Ovary (tissue), 3 donors: ENCODE measurements around the gene SPATA6L.

Experiments
- EP300 ChIP-seq: sonication (generic); formaldehyde crosslinking; IDR thresholded peaks from one replicate; pipeline ENCODE4 v1.6.1; 2017; ENCODE audit warnings: antibody characterized with exemption
- POLR2A ChIP-seq: fragments of 450-650 bp; IDR thresholded peaks from one replicate; pipeline ENCODE4 v1.6.1; 2017; ENCODE audit warnings: antibody characterized with exemption, mild to moderate bottlenecking, moderate library complexity
- TF ChIP-seq, protein P1 (sequence below), 3 donors: fragments of 450-650 bp in 2 of 3; fragments of 200-600 bp in 1 of 3; IDR thresholded peaks; one replicate each; pipeline versions ENCODE4 v1.5.1 to v1.8.0; 2016 to 2022; ENCODE audit warnings: antibody characterized with exemption in 3 of 3, mild to moderate bottlenecking in 1 of 3
- donor health status: DM: no; HTN: no; CAD: no.

DNA sequence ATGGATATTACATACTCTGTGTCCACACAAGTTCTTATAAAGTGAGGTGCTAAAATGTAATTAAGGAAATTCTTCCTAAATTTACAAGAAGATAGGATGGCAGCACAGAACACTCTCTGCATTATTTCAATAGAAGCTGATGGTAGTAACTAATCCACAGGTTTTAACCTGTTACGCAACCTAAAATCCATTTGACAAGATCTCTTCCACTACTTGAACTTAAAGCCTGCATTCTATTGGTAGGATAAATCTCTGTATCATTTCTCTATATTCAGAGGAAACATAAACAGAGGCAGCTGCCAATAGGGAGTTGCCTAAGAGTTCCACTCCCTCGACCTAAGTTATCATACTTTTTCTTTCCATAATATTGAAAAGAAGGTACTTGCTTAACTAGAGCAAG lies 34.7 kb upstream of the SPATA6L start:
- TF ChIP-seq, protein P1, sequence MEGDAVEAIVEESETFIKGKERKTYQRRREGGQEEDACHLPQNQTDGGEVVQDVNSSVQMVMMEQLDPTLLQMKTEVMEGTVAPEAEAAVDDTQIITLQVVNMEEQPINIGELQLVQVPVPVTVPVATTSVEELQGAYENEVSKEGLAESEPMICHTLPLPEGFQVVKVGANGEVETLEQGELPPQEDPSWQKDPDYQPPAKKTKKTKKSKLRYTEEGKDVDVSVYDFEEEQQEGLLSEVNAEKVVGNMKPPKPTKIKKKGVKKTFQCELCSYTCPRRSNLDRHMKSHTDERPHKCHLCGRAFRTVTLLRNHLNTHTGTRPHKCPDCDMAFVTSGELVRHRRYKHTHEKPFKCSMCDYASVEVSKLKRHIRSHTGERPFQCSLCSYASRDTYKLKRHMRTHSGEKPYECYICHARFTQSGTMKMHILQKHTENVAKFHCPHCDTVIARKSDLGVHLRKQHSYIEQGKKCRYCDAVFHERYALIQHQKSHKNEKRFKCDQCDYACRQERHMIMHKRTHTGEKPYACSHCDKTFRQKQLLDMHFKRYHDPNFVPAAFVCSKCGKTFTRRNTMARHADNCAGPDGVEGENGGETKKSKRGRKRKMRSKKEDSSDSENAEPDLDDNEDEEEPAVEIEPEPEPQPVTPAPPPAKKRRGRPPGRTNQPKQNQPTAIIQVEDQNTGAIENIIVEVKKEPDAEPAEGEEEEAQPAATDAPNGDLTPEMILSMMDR (IDR thresholded peaks at IDR 0.05): no peak
- TF ChIP-seq EP300 (no peak), POLR2A (no peak)
